ENCODE data around the gene CAMTA1. TPM values are rescaled to one million over a fixed set of nuclear protein-coding genes. Genes with fewer than 3 reads are reported as not detected.

Gene CAMTA1
- polyA plus RNA-seq, 1 experiment, result 64.9 TPM

- H3K27ac ChIP-seq (ENCODE audit: low read depth, low read length), result no peak overlapping the region
- no peak for DNase-seq (ENCODE audit: low read depth, low spot score)
- H3K4me3 ChIP-seq (ENCODE audit: low read depth, low read length), result no peak overlapping the region
- no peaks in the 10 kb centered on the region; the same call in 1 of the 2 replicates for H3K9me3 ChIP-seq (ENCODE audit: control insufficient read depth, insufficient read depth, low read length)
- no peaks in the 10 kb centered on the region for H3K27me3 ChIP-seq (ENCODE audit: control insufficient read depth, insufficient read depth, low read length)
- ChIA-PET POLR2A (no interaction called here), CTCF (no interaction called here)
- no peak for TF ChIP-seq CTCF (IDR thresholded peaks at IDR 0.05; ENCODE audit: low read depth, low read length)
Measured at GRCh38 chr1:6824665-6825368, 39.6 kb downstream of the CAMTA1 start.

- CTCF ChIA-PET, result no interaction called here
Measured at GRCh38 chr1:6825828-6826227, 40.6 kb downstream of the CAMTA1 start.

GRCh38 chr1:6827079-6827478, 41.8 kb downstream of the CAMTA1 start:
- Histone ChIP-seq H3K9me3 (ENCODE audit: control insufficient read depth, insufficient read depth, low read length) (no peaks in the 10 kb centered on the region; the same call in 1 of the 2 replicates), H3K27ac (ENCODE audit: low read depth, low read length) (no peak overlapping the region), H3K4me3 (ENCODE audit: low read depth, low read length) (no peak overlapping the region), H3K27me3 (ENCODE audit: control insufficient read depth, insufficient read depth, low read length) (no peaks in the 10 kb centered on the region)
- POLR2A ChIA-PET, result no interaction called here
- no peak for TF ChIP-seq CTCF (IDR thresholded peaks at IDR 0.05; ENCODE audit: low read depth, low read length)
- CTCF ChIA-PET, result interaction anchor here (0.9 kb wide), 1 partner anchor 63 kb away, joined by 3 read pairs; no protein-coding TSS in a partner anchor
- DNase-seq (ENCODE audit: low read depth, low spot score), result no peak

More at GRCh38 chr1:6825828-6826227, 40.6 kb downstream of the CAMTA1 start:
- Histone ChIP-seq H3K9me3 (ENCODE audit: control insufficient read depth, insufficient read depth, low read length) (no peaks in the 10 kb centered on the region; the same call in 1 of the 2 replicates), H3K27me3 (ENCODE audit: control insufficient read depth, insufficient read depth, low read length) (no peaks in the 10 kb centered on the region), H3K4me3 (ENCODE audit: low read depth, low read length) (no peak overlapping the region), H3K27ac (ENCODE audit: low read depth, low read length) (no peak overlapping the region)
- POLR2A ChIA-PET, result no interaction called here
- no peak for TF ChIP-seq CTCF (IDR thresholded peaks at IDR 0.05; ENCODE audit: low read depth, low read length)
- no peak for DNase-seq (ENCODE audit: low read depth, low spot score)

- CTCF ChIA-PET, result no interaction called here
- H3K27ac ChIP-seq (ENCODE audit: low read depth, low read length), result no peak overlapping the region
Measured at GRCh38 chr1:6827630-6828165, 42.4 kb downstream of the CAMTA1 start.

More at GRCh38 chr1:6827630-6828165, 42.4 kb downstream of the CAMTA1 start:
- POLR2A ChIA-PET, result no interaction called here
- Histone ChIP-seq H3K9me3 (ENCODE audit: control insufficient read depth, insufficient read depth, low read length) (no peaks in the 10 kb centered on the region; the same call in 1 of the 2 replicates), H3K27me3 (ENCODE audit: control insufficient read depth, insufficient read depth, low read length) (no peaks in the 10 kb centered on the region), H3K4me3 (ENCODE audit: low read depth, low read length) (no peak overlapping the region)
- no peak for DNase-seq (ENCODE audit: low read depth, low spot score)
- no peak for TF ChIP-seq CTCF (IDR thresholded peaks at IDR 0.05; ENCODE audit: low read depth, low read length)
